ENCODE results near the gene POC1B.
A peak's percentile ranks its signal among the peaks of the same experiment; 100 is the strongest.

POC1B gene

GRCh38 chr12:89540586-89540985 is 14.7 kb upstream of the POC1B start:
- H3K4me3 ChIP-seq = no peak overlapping the region
- no peak overlapping the region for H3K27ac ChIP-seq

GRCh38 chr12:89539426-89540223 is 13.8 kb upstream of the POC1B start:
- no peak overlapping the region for H3K27ac ChIP-seq
- H3K4me3 ChIP-seq = no peak overlapping the region

- H3K27ac ChIP-seq = no peak overlapping the region
These were observed 13.1 kb upstream of the POC1B start for GRCh38 chr12:89538897-89539296.

GRCh38 chr12:89537389-89537788 is 11.5 kb upstream of the POC1B start:
- Histone ChIP-seq H3K27ac (no peak overlapping the region), H3K4me3 (no peak overlapping the region)

More at GRCh38 chr12:89538897-89539296, 13.1 kb upstream of the POC1B start:
- no peak overlapping the region for H3K4me3 ChIP-seq

- no peak overlapping the region for H3K4me3 ChIP-seq
- no peak overlapping the region for H3K27ac ChIP-seq
These were observed 3.9 kb upstream of the POC1B start for GRCh38 chr12:89529738-89530137.

- Histone ChIP-seq H3K4me3 (no peak overlapping the region), H3K27ac (no peak overlapping the region)
These were observed 2.6 kb upstream of the POC1B start for GRCh38 chr12:89528434-89528833.

GRCh38 chr12:89525305-89525823 is 483 bp downstream of the POC1B start:
- peak overlapping the region; percentile 76 to 99 (median 92) for H3K4me3 ChIP-seq
- peak overlapping the region; percentile 68 to 97 (median 88) for H3K27ac ChIP-seq

GRCh38 chr12:89524541-89525304 is 1.1 kb downstream of the POC1B start, which contains the start of gene GALNT4:
TSS of gene GALNT4 (minus strand) at chr12:89524796. CDS start at chr12:89524549, 247 bp downstream.
- H3K27ac ChIP-seq = peak within 1 kb of the TSS; percentile 68 to 97 (median 88)
- H3K4me3 ChIP-seq = peak within 1 kb of the TSS; percentile 76 to 99 (median 92)

- peak overlapping the region; percentile 42 to 97 (median 88) for H3K27ac ChIP-seq
- H3K4me3 ChIP-seq = peak overlapping the region; percentile 76 to 99 (median 92)
These were observed 1.9 kb downstream of the POC1B start for GRCh38 chr12:89523843-89524540.

- Histone ChIP-seq H3K4me3 (peak overlapping the region in 3 of 7 experiments; percentile 92 to 99 (median 96)), H3K27ac (peak overlapping the region in 1 of 21 experiments; percentile 90)
These were observed 2.5 kb downstream of the POC1B start for GRCh38 chr12:89523393-89523792.

- H3K27ac ChIP-seq = no peak overlapping the region
These were observed 4.3 kb downstream of the POC1B start for GRCh38 chr12:89521364-89522223.

GRCh38 chr12:89517720-89518119 is 8.1 kb downstream of the POC1B start:
- Histone ChIP-seq H3K4me3 (no peak overlapping the region), H3K27ac (no peak overlapping the region)

More at GRCh38 chr12:89521364-89522223, 4.3 kb downstream of the POC1B start:
- H3K4me3 ChIP-seq = no peak overlapping the region

- no peak overlapping the region for H3K27ac ChIP-seq
- H3K4me3 ChIP-seq = no peak overlapping the region
These were observed 9.2 kb downstream of the POC1B start for GRCh38 chr12:89516633-89517032.

GRCh38 chr12:89514751-89515150 is 11.1 kb downstream of the POC1B start:
- H3K4me3 ChIP-seq = no peak overlapping the region
- H3K27ac ChIP-seq = no peak overlapping the region

GRCh38 chr12:89513544-89513943 is 12.3 kb downstream of the POC1B start:
- H3K4me3 ChIP-seq = no peak overlapping the region
- H3K27ac ChIP-seq = no peak overlapping the region

- Histone ChIP-seq H3K4me3 (no peak overlapping the region), H3K27ac (no peak overlapping the region)
These were observed 18.6 kb downstream of the POC1B start for GRCh38 chr12:89507015-89507824.

- H3K4me3 ChIP-seq = no peak overlapping the region
- H3K27ac ChIP-seq = no peak overlapping the region
These were observed 19.8 kb downstream of the POC1B start for GRCh38 chr12:89506050-89506449.

Measured in skin epidermis (tissue), 12 donors.